Left lung (tissue), 10 donors: ENCODE measurements around the gene CMIP. TPM values are rescaled to one million over a fixed set of nuclear protein-coding genes. Genes with fewer than 3 reads are reported as not detected.
A peak's percentile ranks its signal among the peaks of the same experiment; 100 is the strongest.

Source experiments
- ATAC-seq: fragments of 200-7000 bp; cut with Tn5 transposase; one replicate; pipeline ENCODE4 v1.9.1; 2020; ENCODE audit warnings: moderate library complexity
- DNase-seq, 4 donors: peaks; one replicate each; pipeline ENCODE4 v3.0.0-alpha.2; 2013 to 2020
- H3K27ac ChIP-seq, 2 donors: fragments of 200-600 bp; sonication (generic) in 1 of 2; one replicate each; pipeline versions ENCODE4 v1.5.0 to v1.8.0; 2020 to 2021
- H3K27me3 ChIP-seq, 2 donors: fragments of 200-600 bp; sonication (generic) in 1 of 2; one replicate each; pipeline versions ENCODE4 v1.5.0 to v1.8.0; 2020 to 2021
- H3K36me3 ChIP-seq, 2 donors: fragments of 200-600 bp; sonication (generic) in 1 of 2; one replicate each; pipeline versions ENCODE4 v1.5.0 to v1.8.0; 2020 to 2021
- H3K4me1 ChIP-seq, 2 donors: fragments of 200-600 bp; one replicate each; pipeline ENCODE4 v1.8.0; 2021
- H3K4me3 ChIP-seq, 2 donors: fragments of 200-600 bp; sonication (generic) in 1 of 2; one replicate each; pipeline versions ENCODE4 v1.5.0 to v1.8.0; 2020 to 2021; ENCODE audit warnings: mild to moderate bottlenecking in 1 of 2
- H3K9me3 ChIP-seq, 2 donors: fragments of 200-600 bp; sonication (generic) in 1 of 2; one replicate each; pipeline versions ENCODE4 v1.5.0 to v1.8.0; 2020 to 2021
- intact Hi-C, 2 donors: fragments of 100-400 bp; cut with DNase I; formaldehyde crosslinking; loops; one replicate each; pipeline versions ENCODE4 v1.11.2 to v1.14.2; 2022
- polyA plus RNA-seq, 6 donors: library from polyadenylated mRNA; unstranded; fragments of 120-200 nt; gene quantifications; one replicate each; pipeline ENCODE4 v1.2.1, GENCODE V29; 2013; ENCODE audit not compliant: insufficient read length in 6 of 6
- total RNA-seq, 2 donors: library from RNA; stranded (reverse); fragmentation: NEBNext Ultra II Directional; extraction: Animal tissue kit (Norgen Biotek cat#: 25700); gene quantifications; one replicate each; pipeline ENCODE4 v1.2.1, GENCODE V29; 2021
- TF ChIP-seq, protein P1 (sequence below), 2 donors: fragments of 200-600 bp; sonication (generic) in 1 of 2; IDR thresholded peaks; one replicate each; pipeline versions ENCODE4 v1.5.0 to v1.8.0; 2021; ENCODE audit warnings: antibody characterized with exemption in 2 of 2
- donor health status: DM: no; HTN: yes; CAD: no.
- donor health status: DM: no; HTN: no; CAD: no.

Gene CMIP
- total and polyA plus RNA-seq, 8 donors = 35.3 to 55.8 (median 40.4) TPM

DNA sequence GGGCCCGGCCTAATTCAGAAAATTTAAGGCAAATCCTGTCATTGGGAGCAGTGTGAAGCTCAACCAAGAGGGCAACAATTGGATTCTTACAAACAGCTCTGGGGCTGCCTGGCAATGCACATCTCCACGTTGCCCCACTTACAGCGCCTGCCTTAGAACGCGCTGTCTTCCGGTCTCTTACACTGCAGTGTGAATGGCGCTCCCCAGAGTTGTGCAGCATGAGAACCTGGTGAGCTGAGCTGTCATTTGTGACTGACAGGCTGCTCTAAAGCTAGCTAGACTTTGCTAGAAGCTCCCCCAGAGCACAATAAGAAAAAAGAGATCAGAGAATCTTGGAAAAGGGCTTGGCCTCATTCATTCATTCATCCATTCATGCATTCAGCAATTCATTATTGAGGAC is 270.0 kb downstream of the CMIP start:
- TF ChIP-seq, protein P1, sequence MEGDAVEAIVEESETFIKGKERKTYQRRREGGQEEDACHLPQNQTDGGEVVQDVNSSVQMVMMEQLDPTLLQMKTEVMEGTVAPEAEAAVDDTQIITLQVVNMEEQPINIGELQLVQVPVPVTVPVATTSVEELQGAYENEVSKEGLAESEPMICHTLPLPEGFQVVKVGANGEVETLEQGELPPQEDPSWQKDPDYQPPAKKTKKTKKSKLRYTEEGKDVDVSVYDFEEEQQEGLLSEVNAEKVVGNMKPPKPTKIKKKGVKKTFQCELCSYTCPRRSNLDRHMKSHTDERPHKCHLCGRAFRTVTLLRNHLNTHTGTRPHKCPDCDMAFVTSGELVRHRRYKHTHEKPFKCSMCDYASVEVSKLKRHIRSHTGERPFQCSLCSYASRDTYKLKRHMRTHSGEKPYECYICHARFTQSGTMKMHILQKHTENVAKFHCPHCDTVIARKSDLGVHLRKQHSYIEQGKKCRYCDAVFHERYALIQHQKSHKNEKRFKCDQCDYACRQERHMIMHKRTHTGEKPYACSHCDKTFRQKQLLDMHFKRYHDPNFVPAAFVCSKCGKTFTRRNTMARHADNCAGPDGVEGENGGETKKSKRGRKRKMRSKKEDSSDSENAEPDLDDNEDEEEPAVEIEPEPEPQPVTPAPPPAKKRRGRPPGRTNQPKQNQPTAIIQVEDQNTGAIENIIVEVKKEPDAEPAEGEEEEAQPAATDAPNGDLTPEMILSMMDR (IDR thresholded peaks at IDR 0.05) = no peak
- DNase-seq (no peak), ATAC-seq (no peak)
- Histone ChIP-seq H3K4me1 (peaks cover 0 to 21% of the 10 kb centered on the region in 2 donors), H3K4me3 (no peak overlapping the region), H3K27ac (no peak overlapping the region), H3K36me3 (peaks cover 0 to 7% of the 10 kb centered on the region in 2 donors), H3K27me3 (no peaks in the 10 kb centered on the region), H3K9me3 (no peaks in the 10 kb centered on the region)
- intact Hi-C loops = no loop called here

- Histone ChIP-seq H3K9me3 (no peaks in the 10 kb centered on the region), H3K4me3 (no peak overlapping the region), H3K4me1 (peaks cover 0 to 21% of the 10 kb centered on the region in 2 donors), H3K36me3 (no peaks in the 10 kb centered on the region), H3K27ac (no peak overlapping the region), H3K27me3 (no peaks in the 10 kb centered on the region)
- DNase-seq = no peak
- TF ChIP-seq, protein P1 (IDR thresholded peaks at IDR 0.05) = no peak
- intact Hi-C loops = no loop called here
- no peak for ATAC-seq
Observed at GRCh38 chr16:81715358-81716196, 271.0 kb downstream of the CMIP start.

DNA sequence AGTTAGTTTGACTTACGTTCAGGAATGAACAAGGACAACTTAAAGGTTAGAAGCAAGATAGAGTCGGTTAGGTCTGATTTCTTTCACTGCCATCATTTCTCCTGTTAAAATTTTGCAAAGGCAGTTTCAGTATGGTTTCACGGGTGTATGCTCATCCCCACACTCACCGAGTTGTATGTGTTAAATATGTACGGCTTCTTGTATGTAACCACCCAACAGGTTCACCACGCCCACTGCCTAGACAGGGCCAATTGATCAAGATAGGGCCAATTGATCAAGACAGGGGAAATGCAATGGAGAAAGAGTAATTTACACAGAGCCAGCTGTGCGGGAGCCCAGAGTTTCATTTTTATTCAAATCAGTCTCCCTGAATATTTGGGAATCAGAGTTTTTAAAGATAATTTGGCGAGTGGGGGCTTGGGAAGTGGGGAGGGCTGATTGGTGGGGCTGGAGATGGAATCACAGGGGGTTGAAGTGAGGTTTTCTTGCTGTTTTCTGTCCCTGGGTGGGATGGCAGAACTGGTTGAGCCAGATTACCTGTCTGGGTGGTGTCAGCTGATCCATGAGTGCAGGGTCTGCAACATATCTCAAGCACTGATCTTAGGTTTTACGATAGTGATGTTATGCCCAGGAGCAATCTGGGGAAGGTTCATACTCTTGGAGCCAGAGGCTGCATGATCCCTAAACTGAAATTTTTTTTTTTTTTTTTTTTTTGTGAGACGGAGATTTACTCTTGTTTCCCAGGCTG is 272.0 kb downstream of the CMIP start:
- DNase-seq (no peak), ATAC-seq (no peak)
- intact Hi-C loops = no loop called here
- no peaks in the 10 kb centered on the region for H3K36me3 ChIP-seq
- H3K9me3 ChIP-seq = peaks cover 0 to 4% of the 10 kb centered on the region in 2 donors
- no peaks in the 10 kb centered on the region for H3K27me3 ChIP-seq
- peaks cover 0 to 13% of the 10 kb centered on the region in 2 donors for H3K4me1 ChIP-seq
- TF ChIP-seq, protein P1 (IDR thresholded peaks at IDR 0.05) = no peak
- H3K27ac ChIP-seq = no peak overlapping the region
- H3K4me3 ChIP-seq = no peak overlapping the region

DNA sequence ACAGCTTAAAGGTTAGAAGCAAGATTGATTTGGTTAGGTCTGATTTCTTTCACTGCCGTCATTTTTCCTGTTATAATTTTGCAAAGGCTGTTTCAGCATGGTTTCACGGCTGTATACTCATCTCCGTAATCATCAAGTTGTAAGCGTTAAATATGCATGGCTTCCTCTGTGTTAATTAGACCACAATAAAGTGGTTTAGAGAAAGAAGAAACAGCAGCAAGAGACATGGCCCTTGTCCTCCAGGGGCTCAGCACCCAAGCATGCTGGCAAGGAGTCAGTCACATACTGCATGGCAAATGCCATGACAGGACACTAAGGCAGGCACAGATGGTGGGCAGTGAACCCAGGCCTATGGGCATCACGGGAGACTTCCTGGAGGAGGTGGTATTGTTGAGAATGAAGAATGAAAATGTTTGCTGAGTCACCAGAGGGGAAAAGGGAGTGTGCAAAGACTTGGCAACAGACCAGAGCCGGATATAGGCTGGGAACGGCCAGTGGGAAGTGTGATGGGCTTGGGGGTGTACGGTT is 273.1 kb downstream of the CMIP start:
- DNase-seq = no peak
- H3K36me3 ChIP-seq = no peaks in the 10 kb centered on the region
- TF ChIP-seq, protein P1 (IDR thresholded peaks at IDR 0.05) = no peak
- H3K4me1 ChIP-seq = peaks cover 0 to 9% of the 10 kb centered on the region in 2 donors
- peaks cover 0 to 6% of the 10 kb centered on the region in 2 donors for H3K9me3 ChIP-seq
- H3K4me3 ChIP-seq = no peak overlapping the region
- ATAC-seq = no peak
- intact Hi-C loops = no loop called here
- H3K27ac ChIP-seq = no peak overlapping the region
- H3K27me3 ChIP-seq = no peaks in the 10 kb centered on the region

GRCh38 chr16:81718637-81719036 is 274.0 kb downstream of the CMIP start:
- Histone ChIP-seq H3K9me3 (peaks cover 0 to 6% of the 10 kb centered on the region in 2 donors), H3K27me3 (no peaks in the 10 kb centered on the region), H3K4me1 (peaks cover 0 to 9% of the 10 kb centered on the region in 2 donors), H3K4me3 (no peak overlapping the region), H3K27ac (peak overlapping the region in 1 of 2 donors; percentile 7), H3K36me3 (no peaks in the 10 kb centered on the region)
- DNase-seq (no peak), ATAC-seq (no peak)
- intact Hi-C loops = no loop called here
- TF ChIP-seq, protein P1 (IDR thresholded peaks at IDR 0.05) = no peak
